SK-N-SH treated with all-trans-retinoic acid at 6 μM for 48 hours (cell line): ENCODE measurements around the gene ADAMTSL3.

Source experiments
- ATAC-seq: fragments of 200-7000 bp; cut with Tn5 transposase; 3 replicates; pipeline ENCODE4 v1.9.1; 2020; ENCODE audit warnings: mild to moderate bottlenecking, moderate library complexity
- ARNTL ChIP-seq: fragments of 450-650 bp; formaldehyde crosslinking; IDR thresholded peaks from 2 replicates; pipeline ENCODE4 v1.5.0; 2020; ENCODE audit warnings: low read depth, mild to moderate bottlenecking, moderate library complexity, borderline replicate concordance
- CREB5 ChIP-seq: fragments of 250-450 bp; sonication (Bioruptor Pico); IDR thresholded peaks from 2 replicates; pipeline ENCODE4 v1.5.1; 2020; ENCODE audit warnings: low read depth, mild to moderate bottlenecking, moderate library complexity
- CSDC2 ChIP-seq: fragments of 250-450 bp; sonication (Bioruptor Pico); IDR thresholded peaks from 2 replicates; pipeline ENCODE4 v1.5.0; 2020; ENCODE audit warnings: mild to moderate bottlenecking, moderate library complexity
- CSRNP3 ChIP-seq: fragments of 250-450 bp; sonication (Bioruptor Pico); IDR thresholded peaks from 2 replicates; pipeline ENCODE4 v1.5.1; 2021; ENCODE audit warnings: mild to moderate bottlenecking, moderate library complexity
- GLIS3 ChIP-seq: fragments of 250-450 bp; sonication (Bioruptor Pico); IDR thresholded peaks from 2 replicates; pipeline ENCODE4 v1.5.0; 2020; ENCODE audit warnings: mild to moderate bottlenecking, moderate library complexity
- ISL1 ChIP-seq: fragments of 250-450 bp; sonication (Bioruptor Pico); IDR thresholded peaks from 2 replicates; pipeline ENCODE4 v2.1.2; 2022; ENCODE audit warnings: mild to moderate bottlenecking, moderate library complexity
- OSR1 ChIP-seq: fragments of 250-450 bp; sonication (Bioruptor Pico); IDR thresholded peaks from 2 replicates; pipeline ENCODE4 v1.8.0; 2022; ENCODE audit warnings: moderate library complexity, mild to moderate bottlenecking, inconsistent platforms
- PATZ1 ChIP-seq: fragments of 250-450 bp; sonication (Bioruptor Pico); IDR thresholded peaks from 2 replicates; pipeline ENCODE4 v1.8.0; 2020; ENCODE audit warnings: mild to moderate bottlenecking, moderate library complexity, borderline replicate concordance
- POU6F1 ChIP-seq: fragments of 250-450 bp; sonication (Bioruptor Pico); IDR thresholded peaks from 2 replicates; pipeline ENCODE4 v1.8.0; 2021; ENCODE audit warnings: low read depth, mild to moderate bottlenecking, moderate library complexity, borderline replicate concordance
- PPARA ChIP-seq: fragments of 250-450 bp; sonication (Bioruptor Pico); IDR thresholded peaks from 2 replicates; pipeline ENCODE4 v1.5.0; 2020; ENCODE audit warnings: mild to moderate bottlenecking, borderline replicate concordance
- RARB ChIP-seq: fragments of 250-450 bp; sonication (Bioruptor Pico); IDR thresholded peaks from 2 replicates; pipeline ENCODE4 v1.8.0; 2021; ENCODE audit warnings: mild to moderate bottlenecking, moderate library complexity
- SNAI2 ChIP-seq: fragments of 250-450 bp; sonication (Bioruptor Pico); IDR thresholded peaks from 2 replicates; pipeline ENCODE4 v1.5.0; 2020; ENCODE audit warnings: mild to moderate bottlenecking, moderate library complexity
- TCF4 ChIP-seq: fragments of 250-450 bp; sonication (Bioruptor Pico); IDR thresholded peaks from 2 replicates; pipeline ENCODE4 v1.8.0; 2021; ENCODE audit warnings: mild to moderate bottlenecking, moderate library complexity, borderline replicate concordance
- TOX ChIP-seq: fragments of 250-450 bp; sonication (Bioruptor Pico); IDR thresholded peaks from 2 replicates; pipeline ENCODE4 v1.8.0; 2021; ENCODE audit warnings: mild to moderate bottlenecking, moderate library complexity, borderline replicate concordance
- TSHZ2 ChIP-seq: fragments of 250-450 bp; sonication (Bioruptor Pico); IDR thresholded peaks from 2 replicates; pipeline ENCODE4 v1.5.0; 2020; ENCODE audit warnings: mild to moderate bottlenecking, moderate library complexity
- ZC3H10 ChIP-seq: fragments of 250-450 bp; sonication (Bioruptor Pico); IDR thresholded peaks from 2 replicates; pipeline ENCODE4 v1.5.1; 2021; ENCODE audit warnings: mild to moderate bottlenecking, moderate library complexity
- ZFP3 ChIP-seq: fragments of 250-450 bp; sonication (Bioruptor Pico); IDR thresholded peaks from 2 replicates; pipeline ENCODE4 v1.5.0; 2020; ENCODE audit warnings: mild to moderate bottlenecking, moderate library complexity
- ZNF70 ChIP-seq: fragments of 450-650 bp; formaldehyde crosslinking; IDR thresholded peaks from 2 replicates; pipeline ENCODE4 v1.5.0; 2020; ENCODE audit warnings: mild to moderate bottlenecking, moderate library complexity
- ZNF8 ChIP-seq: fragments of 450-650 bp; formaldehyde crosslinking; IDR thresholded peaks from 2 replicates; pipeline ENCODE4 v1.5.0; 2020; ENCODE audit warnings: mild to moderate bottlenecking, moderate library complexity

ADAMTSL3 gene

GRCh38 chr15:83919978-83920510, 266.1 kb downstream of the ADAMTSL3 start:
- TF ChIP-seq TOX (CRISPR knock-in tag) (no peak), PPARA (no peak), CREB5 (CRISPR knock-in tag) (no peak), OSR1 (no peak), ZFP3 (CRISPR knock-in tag) (no peak), CSRNP3 (CRISPR knock-in tag) (no peak), SNAI2 (CRISPR knock-in tag) (no peak), RARB (no peak), TCF4 (CRISPR knock-in tag) (no peak), ZNF70 (CRISPR knock-in tag) (no peak), ARNTL (CRISPR knock-in tag) (no peak), ISL1 (CRISPR knock-in tag) (no peak), CSDC2 (CRISPR knock-in tag) (no peak), GLIS3 (CRISPR knock-in tag) (no peak), POU6F1 (CRISPR knock-in tag) (no peak), TSHZ2 (CRISPR knock-in tag) (no peak), PATZ1 (CRISPR knock-in tag) (no peak), ZNF8 (CRISPR knock-in tag) (no peak), ZC3H10 (no peak)
- no peak for ATAC-seq

GRCh38 chr15:83922649-83923294, 268.8 kb downstream of the ADAMTSL3 start:
- no peak for TF ChIP-seq RARB
- no peak for ATAC-seq

GRCh38 chr15:83926116-83926515, 272.2 kb downstream of the ADAMTSL3 start:
- no peak for ATAC-seq
- TF ChIP-seq GLIS3 (CRISPR knock-in tag), result no peak
